ENCODE measurements around the gene EYS. TPM values are rescaled to one million over a fixed set of nuclear protein-coding genes. Genes with fewer than 3 reads are reported as not detected.

The EYS gene
- total RNA-seq, 1 experiment from 2014 or later = 1.5 TPM

DNA sequence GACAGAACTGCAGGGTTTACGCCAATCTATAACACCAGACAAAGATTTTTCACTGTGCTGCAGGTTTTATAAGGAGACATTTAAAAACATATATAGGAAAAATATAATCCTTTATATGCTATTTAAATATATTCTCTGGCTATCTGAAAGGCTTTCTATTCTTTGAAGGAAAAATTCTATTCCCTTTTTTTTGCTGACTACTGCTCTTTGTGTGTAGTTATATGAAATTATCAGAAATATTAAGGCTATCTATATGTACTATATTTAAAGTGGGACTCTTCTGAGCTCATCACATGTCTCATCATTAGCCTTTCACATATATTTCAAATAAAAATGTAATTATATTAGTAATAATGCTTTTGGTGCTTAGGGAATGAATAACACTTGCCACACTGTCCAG lies 930.7 kb downstream of the EYS start:
- no peak overlapping the region for H3K4me3 Mint-ChIP-seq (ENCODE audit: unreplicated experiment)
- H3K36me3 Mint-ChIP-seq (ENCODE audit: insufficient read depth, unreplicated experiment) = peaks cover 6% of the 10 kb centered on the region

DNA sequence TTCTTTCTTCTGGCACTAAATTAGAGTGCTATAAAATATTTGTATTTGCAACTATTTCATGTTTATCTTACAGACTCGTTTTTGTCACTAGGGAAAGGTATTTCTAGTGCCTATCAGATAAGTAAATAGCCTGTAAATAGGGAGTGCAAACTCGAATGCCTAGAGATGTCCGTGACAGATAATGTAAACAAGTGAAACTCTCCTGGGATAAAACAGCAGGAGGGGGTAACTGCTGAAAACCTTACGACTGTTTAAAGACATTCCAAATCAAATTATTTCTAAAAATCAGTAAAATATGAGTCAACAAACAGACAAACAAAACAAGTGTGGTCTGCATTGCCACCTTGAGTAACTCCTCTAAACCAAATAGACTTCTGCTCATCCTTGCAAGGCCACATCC lies 932.1 kb downstream of the EYS start:
- H3K9me3 Mint-ChIP-seq (ENCODE audit: unreplicated experiment) = peaks cover 28% of the 10 kb centered on the region
- no peak for DNase-seq (ENCODE audit: unreplicated experiment)
- TF ChIP-seq, protein P1, sequence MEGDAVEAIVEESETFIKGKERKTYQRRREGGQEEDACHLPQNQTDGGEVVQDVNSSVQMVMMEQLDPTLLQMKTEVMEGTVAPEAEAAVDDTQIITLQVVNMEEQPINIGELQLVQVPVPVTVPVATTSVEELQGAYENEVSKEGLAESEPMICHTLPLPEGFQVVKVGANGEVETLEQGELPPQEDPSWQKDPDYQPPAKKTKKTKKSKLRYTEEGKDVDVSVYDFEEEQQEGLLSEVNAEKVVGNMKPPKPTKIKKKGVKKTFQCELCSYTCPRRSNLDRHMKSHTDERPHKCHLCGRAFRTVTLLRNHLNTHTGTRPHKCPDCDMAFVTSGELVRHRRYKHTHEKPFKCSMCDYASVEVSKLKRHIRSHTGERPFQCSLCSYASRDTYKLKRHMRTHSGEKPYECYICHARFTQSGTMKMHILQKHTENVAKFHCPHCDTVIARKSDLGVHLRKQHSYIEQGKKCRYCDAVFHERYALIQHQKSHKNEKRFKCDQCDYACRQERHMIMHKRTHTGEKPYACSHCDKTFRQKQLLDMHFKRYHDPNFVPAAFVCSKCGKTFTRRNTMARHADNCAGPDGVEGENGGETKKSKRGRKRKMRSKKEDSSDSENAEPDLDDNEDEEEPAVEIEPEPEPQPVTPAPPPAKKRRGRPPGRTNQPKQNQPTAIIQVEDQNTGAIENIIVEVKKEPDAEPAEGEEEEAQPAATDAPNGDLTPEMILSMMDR (IDR thresholded peaks at IDR 0.05; ENCODE audit: unreplicated experiment) = no peak
- intact Hi-C loops (cut with micrococcal nuclease) = no loop called here
- no peak overlapping the region for H3K4me3 Mint-ChIP-seq (ENCODE audit: unreplicated experiment)
- POLR2A ChIA-PET = no interaction called here
- H3K27me3 Mint-ChIP-seq (ENCODE audit: insufficient read depth, unreplicated experiment) = no peaks in the 10 kb centered on the region
- H3K36me3 Mint-ChIP-seq (ENCODE audit: insufficient read depth, unreplicated experiment) = peaks cover 6% of the 10 kb centered on the region
- H3K4me1 Mint-ChIP-seq (ENCODE audit: insufficient read depth, unreplicated experiment) = peaks cover 6% of the 10 kb centered on the region
- BruUV-seq (replicated peaks) = no TSS peak
- no peak overlapping the region for H3K27ac Mint-ChIP-seq (ENCODE audit: low read depth, unreplicated experiment)
- CTCF ChIA-PET = no interaction called here

More for the DNA sequence above, 930.7 kb downstream of the EYS start:
- BruUV-seq (replicated peaks) = no TSS peak
- Mint-ChIP-seq H3K27ac (ENCODE audit: low read depth, unreplicated experiment) (no peak overlapping the region), H3K9me3 (ENCODE audit: unreplicated experiment) (peaks cover 37% of the 10 kb centered on the region), H3K27me3 (ENCODE audit: insufficient read depth, unreplicated experiment) (no peaks in the 10 kb centered on the region), H3K4me1 (ENCODE audit: insufficient read depth, unreplicated experiment) (peaks cover 6% of the 10 kb centered on the region)
- CTCF ChIA-PET = no interaction called here
- no peak for DNase-seq (ENCODE audit: unreplicated experiment)
- intact Hi-C loops (cut with micrococcal nuclease) = no loop called here
- TF ChIP-seq, protein P1 (IDR thresholded peaks at IDR 0.05; ENCODE audit: unreplicated experiment) = no peak
- POLR2A ChIA-PET = interaction anchor here (0.6 kb wide), 1 partner anchor 20 kb away, joined by 3 read pairs; no protein-coding TSS in a partner anchor

DNA sequence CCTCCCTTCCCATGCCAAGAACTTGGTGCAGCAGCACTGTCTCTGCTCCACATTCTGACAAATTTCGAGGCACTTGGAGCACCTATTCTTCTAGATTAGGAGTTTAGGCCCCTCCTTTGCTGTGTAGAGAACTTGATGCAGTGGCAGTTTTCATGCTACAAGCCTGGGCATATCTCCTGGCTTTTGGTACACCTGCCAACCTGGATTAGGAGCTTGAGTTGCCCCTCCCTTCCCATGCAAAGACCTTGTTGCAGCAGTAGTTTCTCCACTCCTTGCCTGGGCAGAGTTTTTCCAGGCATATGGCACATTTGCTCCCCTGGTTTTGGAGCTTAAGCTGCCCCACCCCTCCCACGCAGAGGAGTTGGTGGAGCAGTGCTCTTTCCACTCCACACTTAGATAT lies 956.1 kb downstream of the EYS start:
- no peaks in the 10 kb centered on the region for H3K9me3 Mint-ChIP-seq (ENCODE audit: unreplicated experiment)
- H3K27ac Mint-ChIP-seq (ENCODE audit: low read depth, unreplicated experiment) = peak overlapping the region; percentile 84
- BruUV-seq (replicated peaks) = no TSS peak
- POLR2A ChIA-PET = interaction anchor here (0.6 to 1.2 kb wide), 4 partner anchors 82 to 849 kb away, joined by 3 to 4 read pairs (median 3); no protein-coding TSS in a partner anchor
- no peak overlapping the region for H3K4me3 Mint-ChIP-seq (ENCODE audit: unreplicated experiment)
- no peaks in the 10 kb centered on the region for H3K27me3 Mint-ChIP-seq (ENCODE audit: insufficient read depth, unreplicated experiment)
- DNase-seq (ENCODE audit: unreplicated experiment) = peak; percentile 40
- TF ChIP-seq, protein P1 (IDR thresholded peaks at IDR 0.05; ENCODE audit: unreplicated experiment) = no peak
- intact Hi-C loops (cut with micrococcal nuclease) = no loop called here
- CTCF ChIA-PET = interaction anchor here (0.6 to 1.0 kb wide), 4 partner anchors 10 to 1847 kb away, joined by 3 to 5 read pairs (median 4); no protein-coding TSS in a partner anchor
- peaks cover 26% of the 10 kb centered on the region for H3K4me1 Mint-ChIP-seq (ENCODE audit: insufficient read depth, unreplicated experiment)
- no peaks in the 10 kb centered on the region for H3K36me3 Mint-ChIP-seq (ENCODE audit: insufficient read depth, unreplicated experiment)

DNA sequence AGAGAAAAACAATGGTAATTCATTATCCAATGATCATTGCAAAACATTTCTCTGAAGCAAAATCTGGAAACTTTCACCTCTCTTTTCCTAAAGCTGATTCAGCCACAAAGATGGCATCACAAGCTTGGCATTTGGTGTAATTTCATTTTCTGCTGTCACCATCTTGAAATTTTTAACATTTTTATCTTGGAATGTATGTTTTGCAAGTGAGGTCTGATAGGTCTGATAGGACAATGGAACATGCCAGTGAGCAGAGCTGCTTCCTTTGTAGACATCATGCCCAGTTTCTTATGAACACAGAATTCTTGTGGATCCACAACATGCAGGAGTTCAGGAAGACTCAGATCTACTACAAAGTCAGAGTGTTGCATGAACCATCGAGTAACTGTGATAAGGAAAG lies 969.6 kb downstream of the EYS start:
- Mint-ChIP-seq H3K27me3 (ENCODE audit: insufficient read depth, unreplicated experiment) (no peaks in the 10 kb centered on the region), H3K4me1 (ENCODE audit: insufficient read depth, unreplicated experiment) (peaks cover 5% of the 10 kb centered on the region), H3K4me3 (ENCODE audit: unreplicated experiment) (no peak overlapping the region), H3K27ac (ENCODE audit: low read depth, unreplicated experiment) (no peak overlapping the region), H3K9me3 (ENCODE audit: unreplicated experiment) (no peaks in the 10 kb centered on the region), H3K36me3 (ENCODE audit: insufficient read depth, unreplicated experiment) (no peaks in the 10 kb centered on the region)
- ChIA-PET CTCF (interaction anchor here (0.7 to 0.9 kb wide), 2 partner anchors 407 to 921 kb away, joined by 3 read pairs; no protein-coding TSS in a partner anchor), POLR2A (interaction anchor here (0.6 kb wide), 1 partner anchor 217 kb away, joined by 3 read pairs; no protein-coding TSS in a partner anchor)
- no TSS peak for BruUV-seq (replicated peaks)
- DNase-seq (ENCODE audit: unreplicated experiment) = no peak
- intact Hi-C loops (cut with micrococcal nuclease) = no loop called here
- TF ChIP-seq, protein P1 (IDR thresholded peaks at IDR 0.05; ENCODE audit: unreplicated experiment) = no peak

Measured in MCF 10A (cell line).